ENCODE results near the gene GPC6.

GPC6 gene

DNA sequence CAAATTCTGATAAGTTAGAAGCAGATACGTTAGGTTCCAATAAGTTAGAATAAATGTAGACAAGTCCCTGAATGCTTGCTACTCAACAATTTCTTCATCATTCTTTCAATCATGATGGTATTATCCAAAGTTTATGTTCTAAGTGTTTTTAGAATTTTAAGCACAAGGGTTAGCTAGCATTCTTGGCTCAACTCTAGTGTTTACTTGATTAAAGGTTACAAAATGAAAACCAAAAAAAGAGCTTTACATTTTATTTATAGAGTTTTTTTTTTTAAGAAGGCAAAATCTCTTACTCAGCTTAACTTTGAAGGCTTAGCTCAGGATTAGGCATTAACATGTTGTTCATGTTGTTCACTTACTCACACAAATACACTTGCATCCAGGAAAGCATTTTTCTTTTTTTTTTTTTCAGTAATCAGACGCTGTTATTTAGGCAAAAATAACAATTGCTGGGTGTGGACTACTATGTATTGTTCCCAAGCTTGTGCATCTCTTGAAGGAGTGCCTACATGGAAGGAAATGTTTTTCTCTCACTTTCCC lies 832.3 kb downstream of the GPC6 start:
- H3K4me3 ChIP-seq (ENCODE audit: low read length), result no peak overlapping the region
- DNase-seq (ENCODE audit: low read depth), result peak; percentile 66
- TF ChIP-seq, protein P1, sequence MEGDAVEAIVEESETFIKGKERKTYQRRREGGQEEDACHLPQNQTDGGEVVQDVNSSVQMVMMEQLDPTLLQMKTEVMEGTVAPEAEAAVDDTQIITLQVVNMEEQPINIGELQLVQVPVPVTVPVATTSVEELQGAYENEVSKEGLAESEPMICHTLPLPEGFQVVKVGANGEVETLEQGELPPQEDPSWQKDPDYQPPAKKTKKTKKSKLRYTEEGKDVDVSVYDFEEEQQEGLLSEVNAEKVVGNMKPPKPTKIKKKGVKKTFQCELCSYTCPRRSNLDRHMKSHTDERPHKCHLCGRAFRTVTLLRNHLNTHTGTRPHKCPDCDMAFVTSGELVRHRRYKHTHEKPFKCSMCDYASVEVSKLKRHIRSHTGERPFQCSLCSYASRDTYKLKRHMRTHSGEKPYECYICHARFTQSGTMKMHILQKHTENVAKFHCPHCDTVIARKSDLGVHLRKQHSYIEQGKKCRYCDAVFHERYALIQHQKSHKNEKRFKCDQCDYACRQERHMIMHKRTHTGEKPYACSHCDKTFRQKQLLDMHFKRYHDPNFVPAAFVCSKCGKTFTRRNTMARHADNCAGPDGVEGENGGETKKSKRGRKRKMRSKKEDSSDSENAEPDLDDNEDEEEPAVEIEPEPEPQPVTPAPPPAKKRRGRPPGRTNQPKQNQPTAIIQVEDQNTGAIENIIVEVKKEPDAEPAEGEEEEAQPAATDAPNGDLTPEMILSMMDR (conservative IDR thresholded peaks at IDR 0.05; ENCODE audit: low read depth, low read length), result no peak

DNA sequence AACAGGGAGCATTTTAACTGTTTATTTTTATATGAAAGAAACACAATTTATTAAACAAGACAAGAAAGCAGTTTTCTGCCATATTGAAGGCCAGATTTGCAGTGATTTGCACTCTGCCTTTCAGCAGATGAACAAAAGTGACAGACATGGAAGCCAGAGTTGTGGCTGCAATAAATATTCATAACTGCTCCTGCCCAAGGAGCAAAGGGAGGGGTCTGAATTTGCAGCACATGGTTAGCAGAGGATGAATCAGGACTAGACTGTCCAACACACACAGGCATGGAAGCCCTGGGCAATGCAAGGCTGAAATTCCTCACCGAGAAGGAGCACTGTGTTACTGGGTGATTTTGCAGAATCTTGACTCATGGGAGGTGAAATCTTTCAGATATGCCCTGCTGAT lies 834.7 kb downstream of the GPC6 start:
- no peak overlapping the region for H3K4me3 ChIP-seq (ENCODE audit: low read length)
- TF ChIP-seq, protein P1 (conservative IDR thresholded peaks at IDR 0.05; ENCODE audit: low read depth, low read length), result no peak
- DNase-seq (ENCODE audit: low read depth), result no peak

DNA sequence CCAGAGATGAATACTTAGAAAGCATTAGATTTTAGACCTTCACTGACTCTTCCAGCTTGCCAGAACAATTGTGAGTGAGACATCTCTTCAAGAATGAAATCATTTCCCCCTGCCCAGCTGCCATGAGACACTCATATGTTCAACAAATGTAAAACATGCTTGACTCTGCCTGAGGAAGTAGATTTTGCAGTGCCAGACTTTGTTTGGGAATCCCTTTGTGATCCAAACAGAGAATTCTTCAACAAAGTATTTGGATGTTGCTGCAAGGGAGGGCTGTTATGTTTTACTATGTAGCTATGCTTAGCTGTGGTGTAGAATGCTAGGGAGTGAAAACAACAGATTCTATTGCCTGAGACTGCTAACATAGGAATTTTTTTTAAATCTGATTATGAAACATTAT lies 836.5 kb downstream of the GPC6 start:
- no peak overlapping the region for H3K4me3 ChIP-seq (ENCODE audit: low read length)
- no peak for DNase-seq (ENCODE audit: low read depth)
- TF ChIP-seq, protein P1 (conservative IDR thresholded peaks at IDR 0.05; ENCODE audit: low read depth, low read length), result no peak

DNA sequence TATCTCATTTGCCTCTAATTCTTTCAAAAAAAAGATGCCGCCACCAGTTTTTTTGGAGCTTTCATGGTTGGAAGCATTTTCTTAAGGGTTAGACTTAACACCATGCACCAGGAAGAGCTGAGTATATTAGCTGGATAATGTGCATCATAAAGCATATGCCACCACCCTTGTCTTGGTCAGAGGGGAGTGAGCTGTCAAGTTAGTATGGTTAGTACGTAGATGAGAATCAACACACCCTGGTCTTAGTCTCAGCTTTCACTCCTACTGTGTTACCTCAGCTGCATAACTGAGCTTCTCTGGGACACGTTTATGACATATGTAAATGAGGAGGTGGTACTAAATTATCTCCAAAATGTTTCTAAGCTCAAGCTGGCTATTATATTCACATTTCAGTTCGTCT lies 837.2 kb downstream of the GPC6 start:
- H3K4me3 ChIP-seq (ENCODE audit: low read length), result no peak overlapping the region
- TF ChIP-seq, protein P1 (conservative IDR thresholded peaks at IDR 0.05; ENCODE audit: low read depth, low read length), result no peak
- DNase-seq (ENCODE audit: low read depth), result no peak

DNA sequence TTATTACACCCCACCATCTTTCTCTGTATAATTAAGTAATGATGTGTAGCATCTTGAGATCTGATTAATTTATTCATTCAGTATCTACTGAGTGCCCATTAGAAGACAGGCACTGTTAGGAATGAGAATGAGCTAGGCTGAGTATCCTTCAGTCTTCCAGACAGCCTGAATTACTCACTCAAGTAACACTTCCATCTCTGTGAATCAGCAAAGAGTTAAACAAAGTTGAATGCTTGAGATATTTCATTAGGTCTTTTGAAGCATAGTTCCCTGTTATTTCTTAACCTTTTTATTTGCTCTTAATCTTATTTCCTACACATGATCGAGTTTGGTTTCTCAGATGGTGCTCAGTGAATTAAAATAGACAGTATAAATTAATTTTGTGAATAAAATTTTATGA lies 839.1 kb downstream of the GPC6 start:
- TF ChIP-seq, protein P1 (conservative IDR thresholded peaks at IDR 0.05; ENCODE audit: low read depth, low read length), result no peak
- no peak overlapping the region for H3K4me3 ChIP-seq (ENCODE audit: low read length)
- no peak for DNase-seq (ENCODE audit: low read depth)

DNA sequence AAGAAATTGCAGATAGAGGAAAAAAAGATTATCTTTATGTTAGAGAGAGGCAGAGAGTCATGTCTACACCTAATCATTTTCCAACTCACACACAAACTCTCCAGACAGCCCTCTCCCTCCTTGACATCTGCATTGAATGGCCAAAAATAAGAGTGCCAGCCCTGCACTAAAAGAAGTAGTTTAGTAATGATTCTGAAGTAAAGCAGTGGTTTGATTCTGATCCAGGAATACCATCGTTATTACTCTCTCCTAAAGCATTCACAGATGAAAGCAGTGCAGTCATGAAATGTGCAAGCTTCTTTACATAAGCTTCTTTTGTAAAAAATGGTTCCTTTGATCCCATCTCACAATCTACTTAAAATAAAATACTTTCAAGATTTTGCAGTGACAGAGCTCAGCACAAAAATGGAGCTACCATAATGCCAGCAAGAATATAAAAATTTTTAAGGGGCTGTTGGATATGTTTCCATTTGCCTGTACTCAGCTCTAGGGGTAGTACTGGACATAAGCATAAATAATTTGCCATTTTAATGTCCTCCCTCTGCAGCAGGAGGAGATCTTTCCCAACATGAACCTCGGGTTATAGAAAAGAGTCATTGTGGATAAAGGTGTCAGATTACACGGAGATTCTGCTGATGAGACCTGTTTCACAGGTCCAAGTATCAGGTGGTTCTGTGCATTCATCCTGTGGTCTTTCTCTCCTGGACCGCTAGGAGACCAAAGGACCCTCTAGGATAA lies 846.6 kb downstream of the GPC6 start:
- H3K4me3 ChIP-seq (ENCODE audit: low read length), result no peak overlapping the region
- no peak for DNase-seq (ENCODE audit: low read depth)
- TF ChIP-seq, protein P1 (conservative IDR thresholded peaks at IDR 0.05; ENCODE audit: low read depth, low read length), result peak; percentile 6

DNA sequence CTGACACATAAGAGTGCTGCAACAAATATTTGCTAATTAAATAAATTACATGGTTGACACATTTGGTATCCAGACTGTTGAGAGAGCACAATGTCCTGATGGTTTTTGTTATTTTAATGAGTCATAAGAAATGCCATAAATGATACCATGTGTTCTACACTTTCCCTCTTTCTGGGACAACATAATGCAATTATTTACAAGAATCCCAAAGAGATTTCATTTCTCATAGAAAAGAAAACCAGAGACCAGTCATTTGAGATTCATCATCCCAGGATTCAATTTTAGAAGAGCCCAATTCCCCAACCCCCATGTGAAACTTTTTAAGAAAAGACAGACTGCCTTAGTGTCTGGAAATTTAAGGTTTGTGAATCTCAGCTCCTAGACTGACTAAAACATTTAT lies 853.3 kb downstream of the GPC6 start:
- no peak overlapping the region for H3K4me3 ChIP-seq (ENCODE audit: low read length)
- TF ChIP-seq, protein P1 (conservative IDR thresholded peaks at IDR 0.05; ENCODE audit: low read depth, low read length), result no peak
- no peak for DNase-seq (ENCODE audit: low read depth)
